ENCODE data around the gene MTERF4. TPM values are rescaled to one million over a fixed set of nuclear protein-coding genes. Genes with fewer than 3 reads are reported as not detected.
A peak's percentile ranks its signal among the peaks of the same experiment; 100 is the strongest.

The MTERF4 gene
- total RNA-seq, 1 donor from 2014 or later, result 53.7 TPM

DNA sequence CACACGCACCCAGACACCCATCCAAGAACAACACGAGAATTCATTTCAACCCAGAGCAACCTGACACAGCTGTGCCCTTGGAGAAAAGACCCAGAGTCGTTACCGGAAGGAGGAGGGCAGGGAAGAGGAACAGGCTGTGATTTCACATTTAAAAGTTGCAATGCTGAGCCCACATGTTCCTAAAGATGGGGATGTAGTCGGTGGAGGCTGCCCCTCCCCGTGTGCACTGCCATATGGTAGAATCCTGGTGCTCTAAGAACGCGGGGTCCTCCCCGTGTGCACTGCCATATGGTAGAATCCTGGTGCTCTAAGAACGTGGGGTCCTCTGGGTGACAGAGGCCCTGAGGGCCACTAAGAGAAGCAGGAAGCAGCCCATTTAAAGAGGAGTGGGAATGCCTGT lies 10.9 kb downstream of the MTERF4 start:
- no peaks in the 10 kb centered on the region for H3K4me1 Mint-ChIP-seq
- peaks cover 37% of the 10 kb centered on the region for H3K36me3 Mint-ChIP-seq
- H3K27me3 Mint-ChIP-seq (ENCODE audit: low read depth), result no peaks in the 10 kb centered on the region
- peak overlapping the region; percentile 1 for H3K27ac Mint-ChIP-seq
- TF ChIP-seq, protein P1, sequence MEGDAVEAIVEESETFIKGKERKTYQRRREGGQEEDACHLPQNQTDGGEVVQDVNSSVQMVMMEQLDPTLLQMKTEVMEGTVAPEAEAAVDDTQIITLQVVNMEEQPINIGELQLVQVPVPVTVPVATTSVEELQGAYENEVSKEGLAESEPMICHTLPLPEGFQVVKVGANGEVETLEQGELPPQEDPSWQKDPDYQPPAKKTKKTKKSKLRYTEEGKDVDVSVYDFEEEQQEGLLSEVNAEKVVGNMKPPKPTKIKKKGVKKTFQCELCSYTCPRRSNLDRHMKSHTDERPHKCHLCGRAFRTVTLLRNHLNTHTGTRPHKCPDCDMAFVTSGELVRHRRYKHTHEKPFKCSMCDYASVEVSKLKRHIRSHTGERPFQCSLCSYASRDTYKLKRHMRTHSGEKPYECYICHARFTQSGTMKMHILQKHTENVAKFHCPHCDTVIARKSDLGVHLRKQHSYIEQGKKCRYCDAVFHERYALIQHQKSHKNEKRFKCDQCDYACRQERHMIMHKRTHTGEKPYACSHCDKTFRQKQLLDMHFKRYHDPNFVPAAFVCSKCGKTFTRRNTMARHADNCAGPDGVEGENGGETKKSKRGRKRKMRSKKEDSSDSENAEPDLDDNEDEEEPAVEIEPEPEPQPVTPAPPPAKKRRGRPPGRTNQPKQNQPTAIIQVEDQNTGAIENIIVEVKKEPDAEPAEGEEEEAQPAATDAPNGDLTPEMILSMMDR (IDR thresholded peaks at IDR 0.05; ENCODE audit: unreplicated experiment), result no peak
- no peak for DNase-seq (ENCODE audit: low spot score in 2 of 2, unreplicated experiment in 2 of 2)
- peaks cover 3% of the 10 kb centered on the region for H3K9me3 Mint-ChIP-seq
- no peak overlapping the region for H3K4me3 Mint-ChIP-seq

DNA sequence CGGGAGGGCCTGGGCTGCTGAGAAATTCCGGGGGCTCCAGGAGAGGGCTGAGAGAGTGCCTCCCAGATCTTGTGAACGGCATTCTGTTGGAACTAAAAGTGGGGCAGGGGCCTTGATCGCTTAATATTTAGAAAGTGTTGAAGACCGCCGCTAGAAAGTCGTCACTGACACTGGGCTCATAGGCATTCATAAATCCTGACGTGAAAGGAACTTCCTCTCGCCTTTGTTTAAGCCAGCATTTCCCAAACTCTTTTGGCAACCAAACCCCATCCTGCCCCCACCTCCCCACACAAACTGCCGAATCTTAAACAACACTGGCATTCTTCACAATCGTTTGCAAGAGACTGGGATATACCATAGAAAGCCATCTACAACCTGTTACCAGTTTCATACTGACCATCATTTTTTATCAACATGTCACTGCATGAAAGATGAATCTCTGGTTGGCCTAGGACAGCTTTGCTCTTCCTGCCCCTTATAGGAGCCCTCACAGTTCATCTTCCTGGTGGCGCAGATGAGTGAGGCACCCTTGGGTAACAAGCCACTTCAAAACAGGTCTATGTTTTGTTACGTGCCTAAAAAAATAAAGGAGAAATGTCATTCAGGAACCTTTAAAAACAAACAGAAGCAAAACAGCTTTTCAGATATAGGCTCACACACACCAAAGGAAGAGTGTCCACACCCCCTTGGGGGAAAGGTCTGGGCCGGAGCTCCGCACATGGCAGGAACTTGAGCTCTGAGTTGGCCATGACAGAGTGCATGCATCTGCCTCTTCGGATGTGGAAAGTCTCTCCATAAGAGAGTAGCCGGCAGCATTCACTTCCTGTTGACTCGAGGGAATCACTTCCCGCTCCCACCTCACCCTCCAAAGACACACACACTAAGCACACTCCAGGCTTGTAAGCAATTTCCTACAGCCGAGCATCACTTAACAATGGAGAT lies 13.0 kb downstream of the MTERF4 start:
- H3K9me3 Mint-ChIP-seq, result peaks cover 19% of the 10 kb centered on the region
- no peaks in the 10 kb centered on the region for H3K27me3 Mint-ChIP-seq (ENCODE audit: low read depth)
- H3K4me3 Mint-ChIP-seq, result no peak overlapping the region
- TF ChIP-seq, protein P1 (IDR thresholded peaks at IDR 0.05; ENCODE audit: unreplicated experiment), result no peak
- H3K4me1 Mint-ChIP-seq, result no peaks in the 10 kb centered on the region
- H3K27ac Mint-ChIP-seq, result no peak overlapping the region
- peaks cover 45% of the 10 kb centered on the region for H3K36me3 Mint-ChIP-seq
- DNase-seq (ENCODE audit: low spot score in 2 of 2, unreplicated experiment in 2 of 2), result no peak

DNA sequence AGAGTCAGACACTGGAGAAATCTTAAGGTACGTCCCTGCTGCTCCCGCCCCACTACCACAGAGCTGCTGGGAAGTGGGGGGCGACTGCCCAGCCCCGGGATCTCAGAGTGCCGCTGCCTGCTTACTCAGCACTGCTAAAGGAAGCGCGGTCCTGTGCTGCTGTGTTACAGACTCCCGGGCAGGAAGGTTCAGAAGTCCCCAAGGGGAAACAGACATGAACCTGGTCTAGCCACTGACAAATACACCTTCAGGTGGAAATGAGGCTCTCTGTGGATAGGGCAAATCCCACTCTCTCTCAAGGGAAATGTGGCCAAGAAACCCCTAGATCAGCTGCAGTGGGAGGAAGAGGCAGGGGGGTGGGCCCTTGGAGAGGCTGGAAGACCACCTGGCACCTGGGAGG lies 13.7 kb downstream of the MTERF4 start:
- no peaks in the 10 kb centered on the region for H3K27me3 Mint-ChIP-seq (ENCODE audit: low read depth)
- no peak for DNase-seq (ENCODE audit: low spot score in 2 of 2, unreplicated experiment in 2 of 2)
- TF ChIP-seq, protein P1 (IDR thresholded peaks at IDR 0.05; ENCODE audit: unreplicated experiment), result no peak
- H3K36me3 Mint-ChIP-seq, result peaks cover 45% of the 10 kb centered on the region
- no peak overlapping the region for H3K4me3 Mint-ChIP-seq
- H3K9me3 Mint-ChIP-seq, result peaks cover 19% of the 10 kb centered on the region
- H3K4me1 Mint-ChIP-seq, result no peaks in the 10 kb centered on the region
- H3K27ac Mint-ChIP-seq, result no peak overlapping the region

DNA sequence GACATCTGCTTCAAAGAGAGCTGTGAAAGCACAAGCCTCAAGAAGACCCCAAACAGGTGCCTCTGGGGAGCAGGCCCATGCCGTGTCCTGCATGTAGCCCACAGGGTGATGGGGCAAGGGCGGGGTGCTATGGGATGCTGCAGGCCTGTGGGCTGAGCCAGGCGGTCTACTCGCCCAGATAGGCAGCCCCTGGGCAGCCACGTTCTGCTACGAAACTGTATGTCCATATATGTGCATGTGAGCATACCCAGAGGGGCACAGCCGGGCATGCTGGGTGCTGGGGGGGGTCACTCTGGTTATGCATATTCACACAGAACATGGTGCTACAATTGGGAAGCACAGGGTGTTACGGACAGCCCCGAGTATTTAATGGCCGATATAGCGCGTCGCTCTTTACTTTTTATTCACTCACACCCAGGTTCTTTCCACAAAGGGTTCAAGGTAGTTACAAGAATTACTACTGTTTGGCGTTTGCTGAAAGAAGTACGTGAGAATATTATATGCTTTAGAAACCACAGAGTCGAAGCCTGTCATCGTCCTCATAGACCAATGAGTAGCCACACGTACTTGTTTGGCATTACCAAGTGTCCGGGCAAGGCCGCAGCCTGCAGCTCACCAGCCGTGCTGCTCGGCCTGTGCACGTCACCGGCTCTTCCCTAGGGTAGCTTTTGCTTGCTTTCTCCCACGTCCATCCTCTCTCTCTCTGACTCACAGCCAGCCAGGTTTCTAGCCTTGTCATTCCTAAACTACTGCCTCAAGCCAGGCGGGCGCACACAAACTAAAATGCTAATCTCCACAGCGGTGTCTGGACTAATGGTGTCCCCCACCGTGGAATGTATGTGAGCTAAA lies 14.4 kb downstream of the MTERF4 start:
- Mint-ChIP-seq H3K4me1 (no peaks in the 10 kb centered on the region), H3K27me3 (ENCODE audit: low read depth) (no peaks in the 10 kb centered on the region), H3K36me3 (peaks cover 44% of the 10 kb centered on the region), H3K4me3 (no peak overlapping the region), H3K27ac (no peak overlapping the region), H3K9me3 (peaks cover 19% of the 10 kb centered on the region)
- no peak for DNase-seq (ENCODE audit: low spot score in 2 of 2, unreplicated experiment in 2 of 2)
- TF ChIP-seq, protein P1 (IDR thresholded peaks at IDR 0.05; ENCODE audit: unreplicated experiment), result no peak

DNA sequence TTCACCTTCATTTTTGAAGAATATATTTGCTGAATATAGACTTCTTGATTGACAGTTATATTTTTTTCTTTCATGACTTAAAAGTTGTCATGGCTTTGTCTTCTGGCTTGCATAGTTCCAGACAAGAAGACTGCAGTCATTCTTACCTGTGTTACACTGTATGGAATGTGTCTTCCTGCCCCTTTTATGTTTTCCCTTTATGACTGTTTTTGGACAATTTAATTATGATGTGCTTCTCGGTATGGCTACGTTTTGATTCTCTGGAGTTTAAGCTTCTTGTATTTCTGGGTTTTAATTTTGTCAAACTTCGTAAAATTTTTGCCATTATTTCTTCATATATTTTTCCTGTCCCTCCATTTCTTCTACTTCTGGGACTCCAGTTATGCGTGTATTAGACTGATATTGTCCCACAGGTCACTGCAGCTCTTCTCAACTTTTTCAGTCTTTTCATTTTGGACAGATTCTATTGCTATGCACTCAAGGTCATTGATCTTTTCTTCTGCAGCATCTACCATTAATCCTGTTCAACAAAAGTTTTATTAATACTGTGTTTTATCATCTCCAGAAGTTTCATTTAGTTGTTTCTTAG lies 17.1 kb downstream of the MTERF4 start:
- no peak for DNase-seq (ENCODE audit: low spot score in 2 of 2, unreplicated experiment in 2 of 2)
- TF ChIP-seq, protein P1 (IDR thresholded peaks at IDR 0.05; ENCODE audit: unreplicated experiment), result no peak
- Mint-ChIP-seq H3K27me3 (ENCODE audit: low read depth) (no peaks in the 10 kb centered on the region), H3K36me3 (peaks cover 38% of the 10 kb centered on the region), H3K4me1 (no peaks in the 10 kb centered on the region), H3K27ac (no peak overlapping the region), H3K9me3 (peaks cover 19% of the 10 kb centered on the region), H3K4me3 (no peak overlapping the region)

All from mesothelial cell of epicardium (in vitro differentiated cells).